HUDEP-2 (cell line): ENCODE results near the gene NPAS3.

Source experiments
- DNase-seq, 76 experiments: peaks; one replicate each; lab custom pipeline; 2025; ENCODE audit not compliant: unreplicated experiment in 76 of 76; lab: John Stamatoyannopoulos, UW

The NPAS3 gene

DNA sequence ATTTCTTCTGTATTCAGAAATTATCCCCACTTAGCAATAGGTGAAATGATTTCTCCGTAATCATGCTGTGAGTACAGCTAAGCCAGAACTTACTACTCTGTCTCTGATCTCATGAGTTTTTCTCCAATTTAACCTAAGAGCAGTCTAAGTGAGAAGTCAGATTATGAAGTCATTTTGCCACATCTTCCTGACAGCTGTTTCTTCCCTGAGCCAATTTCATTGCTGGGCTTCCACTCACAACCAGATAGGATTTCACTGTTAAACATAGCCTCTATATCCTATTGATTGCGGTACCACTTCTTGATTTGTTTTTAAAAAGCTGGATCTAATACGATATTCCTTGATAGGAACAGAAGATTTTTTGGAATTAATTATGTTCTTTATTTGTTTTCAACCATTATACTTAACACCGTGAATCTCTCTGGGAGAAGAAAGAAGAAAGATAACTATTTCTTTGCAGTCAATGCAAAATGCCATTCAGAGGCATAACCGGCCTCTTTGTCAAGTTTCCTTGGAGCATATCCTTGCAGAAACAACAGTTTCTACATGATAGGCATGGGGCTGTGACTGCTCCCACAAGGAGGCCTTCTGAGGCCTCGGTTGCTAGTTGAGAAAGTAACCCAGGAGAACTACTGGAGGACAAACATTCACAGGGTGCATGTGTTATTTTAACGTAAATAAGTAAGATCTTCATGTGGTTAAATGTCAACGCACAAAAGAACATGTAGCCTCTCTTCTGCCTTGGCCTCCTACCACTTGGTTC, 212.2 kb downstream of the NPAS3 start:
- DNase-seq = no peak

- DNase-seq = no peak
Measured at GRCh38 chr14:33163109-33163508, 224.4 kb downstream of the NPAS3 start.

GRCh38 chr14:33163600-33163999, 224.9 kb downstream of the NPAS3 start:
- no peak for DNase-seq

- DNase-seq = no peak
Measured at GRCh38 chr14:33165144-33165925, 226.7 kb downstream of the NPAS3 start.

- DNase-seq = no peak
Measured at GRCh38 chr14:33165926-33166289, 227.2 kb downstream of the NPAS3 start.

DNA sequence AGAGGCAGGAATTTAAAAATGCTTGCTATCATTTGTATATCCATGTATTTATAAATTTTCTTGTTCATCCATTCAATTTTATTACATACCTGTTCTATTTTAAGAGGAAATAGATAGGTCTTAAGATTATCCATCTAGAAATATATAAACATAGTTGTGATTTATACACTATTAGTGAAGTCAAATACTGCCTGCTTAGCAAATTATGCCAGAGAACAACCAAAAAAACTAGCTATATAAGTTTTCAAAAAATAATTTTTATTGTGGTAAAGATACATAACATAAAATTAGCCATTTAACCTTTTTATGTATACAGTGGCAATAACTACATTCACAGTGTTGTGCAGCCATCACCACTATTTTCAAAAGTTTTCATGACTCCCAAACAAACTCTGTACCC, 237.3 kb downstream of the NPAS3 start:
- no peak for DNase-seq

GRCh38 chr14:33184587-33184986, 245.9 kb downstream of the NPAS3 start:
- no peak for DNase-seq

- DNase-seq = no peak
Measured at GRCh38 chr14:33186656-33187055, 248.0 kb downstream of the NPAS3 start.

DNA sequence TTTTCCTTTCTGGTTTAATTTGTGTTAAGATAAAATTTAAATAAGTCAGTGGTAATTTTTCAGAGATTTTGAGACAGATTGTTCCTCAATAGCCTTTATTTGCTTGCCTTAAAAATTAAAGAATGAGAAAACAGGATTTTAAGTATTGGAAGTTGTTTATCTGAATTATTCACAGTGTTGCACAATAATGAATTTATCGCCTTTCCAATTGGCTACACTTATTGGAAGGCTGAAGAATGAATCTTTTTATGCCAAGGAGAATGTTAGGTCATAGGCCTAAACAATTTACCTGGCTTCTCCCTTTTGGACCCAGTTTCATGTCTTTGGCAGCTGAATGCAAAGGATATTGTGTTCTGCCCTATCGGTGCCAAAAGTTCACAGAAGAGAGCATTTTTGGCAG, 250.2 kb downstream of the NPAS3 start:
- DNase-seq = no peak

GRCh38 chr14:33191855-33192254, 253.2 kb downstream of the NPAS3 start:
- no peak for DNase-seq

DNA sequence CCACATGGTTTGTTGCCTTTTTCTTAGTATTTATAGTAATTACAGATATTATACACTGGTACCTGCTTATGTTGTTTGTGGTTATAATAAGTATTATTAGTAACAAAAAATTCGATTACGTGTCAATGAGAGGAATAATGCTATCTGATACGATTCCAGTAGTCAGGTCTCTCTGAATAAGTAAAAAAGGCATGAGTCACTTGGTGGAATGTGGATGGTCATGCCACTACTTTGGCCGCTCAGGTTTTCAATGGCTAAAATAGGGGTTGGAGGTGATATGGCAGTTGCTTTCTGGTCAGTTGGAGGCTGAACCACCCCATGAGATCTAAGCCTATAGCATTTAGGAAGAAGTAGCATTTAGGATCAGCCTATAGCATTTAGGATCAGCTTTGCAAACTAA, 255.9 kb downstream of the NPAS3 start:
- DNase-seq = no peak

DNA sequence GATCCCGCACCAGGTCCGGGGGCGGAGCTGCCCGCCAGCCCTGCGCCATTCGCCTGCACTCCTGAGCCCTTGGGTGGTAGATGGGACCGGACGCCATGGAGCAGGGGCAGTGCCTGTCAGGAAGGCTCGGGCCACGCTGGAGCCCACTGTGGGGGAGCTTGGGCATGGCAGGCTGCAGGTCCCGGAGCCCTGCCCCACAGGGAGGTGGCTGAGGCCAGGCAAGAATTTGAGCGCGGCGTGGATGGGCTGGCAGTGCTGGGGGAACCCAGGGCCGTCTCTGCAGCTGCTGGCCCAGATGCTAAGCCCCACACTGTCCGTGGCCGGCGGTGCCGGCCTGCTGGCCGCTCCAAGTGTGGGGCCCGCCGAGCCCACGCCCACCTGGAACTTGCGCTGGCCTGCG, 260.0 kb downstream of the NPAS3 start:
- DNase-seq = no peak

- no peak for DNase-seq
Measured at GRCh38 chr14:33201116-33201515, 262.4 kb downstream of the NPAS3 start.

DNA sequence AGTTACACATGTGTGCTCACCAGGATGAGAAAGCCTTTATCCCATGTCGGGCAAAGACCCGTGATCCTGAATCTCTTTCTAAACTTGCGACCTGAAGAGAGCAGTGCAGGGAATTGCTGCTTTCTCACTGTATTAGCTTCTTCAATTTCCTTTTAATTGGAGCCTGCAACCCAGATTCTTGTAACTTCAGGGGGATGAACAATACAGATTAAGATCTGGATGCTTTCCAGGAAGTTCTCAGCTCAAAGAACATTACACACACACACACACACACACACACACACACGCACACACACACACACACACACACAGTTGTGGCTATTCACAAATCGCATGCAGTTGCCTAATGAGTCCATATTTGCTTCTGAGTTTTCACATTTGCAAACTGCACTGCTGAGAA, 268.3 kb downstream of the NPAS3 start:
- no peak for DNase-seq

GRCh38 chr14:33207467-33208017, 268.9 kb downstream of the NPAS3 start:
- DNase-seq = no peak

GRCh38 chr14:33210311-33210710, 271.6 kb downstream of the NPAS3 start:
- peak in 3 of 76 experiments; percentile 1 to 5 (median 1) for DNase-seq

DNA sequence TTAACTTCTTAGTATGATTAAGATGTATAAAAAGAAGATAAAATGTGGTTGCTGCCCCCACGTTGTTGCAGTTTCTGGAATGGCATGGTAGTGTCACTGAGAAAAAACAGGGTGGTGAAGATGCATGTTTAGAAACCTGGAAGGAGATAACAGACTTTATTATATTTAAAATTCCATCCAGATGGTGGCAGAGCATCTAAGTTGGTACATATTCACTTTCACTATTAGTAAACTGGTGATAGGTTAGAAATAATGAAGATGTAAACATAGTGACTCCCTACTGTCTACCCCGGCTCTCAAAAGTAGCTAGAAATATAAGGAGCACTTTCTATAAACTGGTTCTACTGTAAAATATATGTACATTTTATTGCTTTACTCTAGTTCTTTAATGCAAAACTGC, 279.3 kb downstream of the NPAS3 start:
- DNase-seq = no peak

DNA sequence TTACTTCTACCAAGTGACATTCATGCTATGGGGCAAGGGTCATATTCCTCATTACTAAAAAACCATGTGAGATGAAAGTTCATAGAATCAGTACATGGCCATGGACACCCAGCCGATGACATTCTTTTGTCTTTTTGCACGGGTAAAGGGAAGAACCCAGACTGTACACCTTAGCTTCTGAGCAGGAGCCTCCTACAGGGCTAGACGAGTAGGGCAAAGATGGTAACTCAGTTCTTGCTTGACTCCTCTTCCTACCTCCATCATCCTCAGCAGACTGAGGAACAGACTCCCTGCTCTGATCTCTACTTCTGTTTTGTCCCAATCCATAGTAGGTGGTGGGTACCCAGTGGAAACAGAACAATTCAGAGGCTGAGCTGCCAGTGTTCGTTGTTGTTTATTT, 281.3 kb downstream of the NPAS3 start:
- DNase-seq = no peak

DNA sequence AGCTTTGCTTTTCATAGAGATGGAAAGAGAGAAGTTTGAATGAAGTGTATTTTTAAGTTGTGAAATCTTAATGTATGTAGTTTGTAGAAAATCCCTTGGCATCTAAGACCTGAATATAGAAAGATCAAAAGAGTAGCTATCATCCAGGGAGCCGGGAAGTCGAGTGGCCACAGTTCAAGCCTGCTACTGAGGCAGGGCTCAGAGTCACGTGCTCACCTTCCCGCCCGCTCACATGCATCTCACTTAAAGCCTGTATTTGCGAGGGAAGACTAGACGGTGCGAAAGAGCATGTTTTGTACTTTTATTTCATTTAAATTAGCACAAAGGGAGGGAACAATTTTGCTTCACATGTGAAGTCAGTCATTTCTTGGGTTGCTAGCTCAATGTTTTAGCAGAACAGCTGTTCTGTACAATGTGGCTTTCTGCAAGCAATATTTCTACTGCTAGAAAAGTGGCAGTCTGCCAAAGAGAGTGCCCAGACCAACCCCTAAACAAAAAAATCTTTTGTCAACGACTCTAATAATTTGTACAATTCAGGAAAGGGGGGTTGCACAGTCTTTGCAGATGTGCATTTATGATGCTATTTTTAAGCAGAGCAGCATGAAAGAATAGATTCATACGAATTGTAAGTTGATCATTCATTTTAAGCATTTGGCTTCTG, 290.7 kb downstream of the NPAS3 start:
- DNase-seq = no peak

GRCh38 chr14:33230021-33230420, 291.3 kb downstream of the NPAS3 start:
- no peak for DNase-seq

GRCh38 chr14:33232031-33232430, 293.4 kb downstream of the NPAS3 start:
- DNase-seq = no peak
